ENCODE data around the gene NPR1. TPM values are rescaled to one million over a fixed set of nuclear protein-coding genes. Genes with fewer than 3 reads are reported as not detected.

NPR1 gene
- polyA plus RNA-seq, 1 donor from 2014 or later = 0.45 TPM

GRCh38 chr1:153730468-153730988 is 52.0 kb downstream of the NPR1 start:
- peak overlapping the region; percentile 99 for H3K4me3 ChIP-seq (ENCODE audit: low read length)
- no peak for TF ChIP-seq REST (IDR thresholded peaks at IDR 0.05; ENCODE audit: borderline replicate concordance)
- no peak for TF ChIP-seq EZH2 (IDR thresholded peaks at IDR 0.05; ENCODE audit: borderline replicate concordance, insufficient read depth, low read length, poor library complexity, severe bottlenecking)
- TF ChIP-seq EP300 (conservative IDR thresholded peaks at IDR 0.05; ENCODE audit: poor library complexity, severe bottlenecking) = no peak
- no peak for TF ChIP-seq TAF1 (IDR thresholded peaks at IDR 0.05; ENCODE audit: low read depth)
- no peak for TF ChIP-seq CTCF (IDR thresholded peaks at IDR 0.05; ENCODE audit: poor library complexity, severe bottlenecking)
- no peak for TF ChIP-seq RAD21 (conservative IDR thresholded peaks at IDR 0.05)
- no peak for TF ChIP-seq SMC3 (conservative IDR thresholded peaks at IDR 0.05; ENCODE audit: poor library complexity)
- no peak for TF ChIP-seq MXI1 (conservative IDR thresholded peaks at IDR 0.05; ENCODE audit: poor library complexity, severe bottlenecking)
- TF ChIP-seq POLR2AphosphoS5 (IDR thresholded peaks at IDR 0.05) = no peak
- no peak overlapping the region for H3K9ac ChIP-seq (ENCODE audit: low read length)
- no peaks in the 10 kb centered on the region for H3K9me2 ChIP-seq (ENCODE audit: insufficient read depth, low read length)
- H3K9me3 ChIP-seq (ENCODE audit: low read length) = no peaks in the 10 kb centered on the region
- no peak overlapping the region for H3K27ac ChIP-seq (ENCODE audit: low read length)
- H3K79me2 ChIP-seq (replicated peaks; ENCODE audit: insufficient read depth, low read length) = peaks cover 12% of the 10 kb centered on the region
- H3K4me2 ChIP-seq (ENCODE audit: low read length) = peak overlapping the region; percentile 33
- no peaks in the 10 kb centered on the region for H4K20me1 ChIP-seq (ENCODE audit: insufficient read depth)
- no peaks in the 10 kb centered on the region for H3F3A ChIP-seq (ENCODE audit: insufficient read depth, low read length, poor library complexity, severe bottlenecking)
- no peaks in the 10 kb centered on the region for H3K27me3 ChIP-seq (ENCODE audit: insufficient read depth, low read depth, low read length)
- H2AFZ ChIP-seq (ENCODE audit: low read depth, low read length) = no peak overlapping the region
- no peaks in the 10 kb centered on the region for H3K36me3 ChIP-seq (ENCODE audit: insufficient read depth, low read length)

GRCh38 chr1:153733970-153734369 is 55.5 kb downstream of the NPR1 start:
- no peaks in the 10 kb centered on the region for H3K27me3 ChIP-seq (ENCODE audit: insufficient read depth, low read depth, low read length)
- no peak overlapping the region for H3K4me3 ChIP-seq (ENCODE audit: low read length)
- H3K4me2 ChIP-seq (ENCODE audit: low read length) = no peak overlapping the region
- H2AFZ ChIP-seq (ENCODE audit: low read depth, low read length) = no peak overlapping the region
- no peak overlapping the region for H3K9ac ChIP-seq (ENCODE audit: low read length)
- no peaks in the 10 kb centered on the region for H3K9me3 ChIP-seq (ENCODE audit: low read length)
- TF ChIP-seq EZH2 (IDR thresholded peaks at IDR 0.05; ENCODE audit: borderline replicate concordance, insufficient read depth, low read length, poor library complexity, severe bottlenecking) (no peak), RAD21 (conservative IDR thresholded peaks at IDR 0.05) (no peak), REST (IDR thresholded peaks at IDR 0.05; ENCODE audit: borderline replicate concordance) (no peak), CTCF (IDR thresholded peaks at IDR 0.05; ENCODE audit: poor library complexity, severe bottlenecking) (no peak), POLR2AphosphoS5 (IDR thresholded peaks at IDR 0.05) (no peak), MXI1 (conservative IDR thresholded peaks at IDR 0.05; ENCODE audit: poor library complexity, severe bottlenecking) (no peak), EP300 (conservative IDR thresholded peaks at IDR 0.05; ENCODE audit: poor library complexity, severe bottlenecking) (no peak), SMC3 (conservative IDR thresholded peaks at IDR 0.05; ENCODE audit: poor library complexity) (no peak), TAF1 (IDR thresholded peaks at IDR 0.05; ENCODE audit: low read depth) (no peak)
- H3K36me3 ChIP-seq (ENCODE audit: insufficient read depth, low read length) = no peaks in the 10 kb centered on the region
- H3K79me2 ChIP-seq (replicated peaks; ENCODE audit: insufficient read depth, low read length) = peaks cover 5% of the 10 kb centered on the region
- no peak overlapping the region for H3K27ac ChIP-seq (ENCODE audit: low read length)
- no peaks in the 10 kb centered on the region for H3K9me2 ChIP-seq (ENCODE audit: insufficient read depth, low read length)
- H3F3A ChIP-seq (ENCODE audit: insufficient read depth, low read length, poor library complexity, severe bottlenecking) = no peaks in the 10 kb centered on the region
- no peaks in the 10 kb centered on the region for H4K20me1 ChIP-seq (ENCODE audit: insufficient read depth)

Measured in neural cell (in vitro differentiated cells).